Smooth muscle cell (in vitro differentiated cells): ENCODE data around the gene ATP7A. TPM values are rescaled to one million over a fixed set of nuclear protein-coding genes. Genes with fewer than 3 reads are reported as not detected.
A peak's percentile ranks its signal among the peaks of the same experiment; 100 is the strongest.

ENCODE experiments used
- DNase-seq: peaks from one replicate; lab custom pipeline; 2025; ENCODE audit not compliant: unreplicated experiment; lab: John Stamatoyannopoulos, UW
- H2AFZ ChIP-seq: fragments of 200-600 bp; sonication (generic); 2 replicates; pipeline ENCODE4 v1.6.0; 2016; ENCODE audit warnings: antibody characterized with exemption, low read depth, mild to moderate bottlenecking
- H3F3A ChIP-seq: fragments of 200-600 bp; sonication (generic); 2 replicates; pipeline ENCODE4 v1.6.0; 2017; ENCODE audit warnings: antibody characterized with exemption, low read depth
- H3K27ac ChIP-seq: fragments of 200-600 bp; sonication (generic); 2 replicates; pipeline ENCODE4 v1.5.1; 2016; ENCODE audit warnings: low read depth, mild to moderate bottlenecking
- H3K27me3 ChIP-seq: fragments of 200-600 bp; sonication (generic); 2 replicates; pipeline ENCODE4 v1.6.1; 2016; ENCODE audit warnings: low read depth, mild to moderate bottlenecking
- H3K36me3 ChIP-seq: fragments of 200-600 bp; sonication (generic); 2 replicates; pipeline ENCODE4 v1.5.1; 2016; ENCODE audit warnings: low read depth
- H3K4me1 ChIP-seq: fragments of 200-600 bp; sonication (generic); 2 replicates; pipeline ENCODE4 v1.5.1; 2016; ENCODE audit warnings: low read depth
- H3K4me2 ChIP-seq: fragments of 200-600 bp; sonication (generic); 2 replicates; pipeline ENCODE4 v1.6.0; 2016; ENCODE audit warnings: mild to moderate bottlenecking
- H3K4me3 ChIP-seq: fragments of 200-600 bp; sonication (generic); 2 replicates; pipeline ENCODE4 v1.5.1; 2016; ENCODE audit warnings: mild to moderate bottlenecking
- H3K79me2 ChIP-seq: fragments of 200-600 bp; sonication (generic); 2 replicates; pipeline ENCODE4 v1.6.0; 2016; ENCODE audit warnings: low read depth, mild to moderate bottlenecking
- H3K9ac ChIP-seq: fragments of 200-600 bp; sonication (generic); 2 replicates; pipeline ENCODE4 v1.6.0; 2016; ENCODE audit warnings: low read depth
- H3K9me3 ChIP-seq: fragments of 200-600 bp; sonication (generic); replicated peaks from 2 replicates; pipeline ENCODE4 v1.5.1; 2016; ENCODE audit warnings: low read depth
- H4K20me1 ChIP-seq: fragments of 200-600 bp; sonication (generic); 2 replicates; pipeline ENCODE4 v1.6.0; 2016; ENCODE audit warnings: low read depth
- WGBS: methylation state at CpG from one replicate; pipeline ENCODE4 v1.1.7; 2016; ENCODE audit warnings: low lambda C conversion rate; 5-methylcytosine and 5-hydroxymethylcytosine counted together
- polyA plus RNA-seq: library from polyadenylated mRNA; unstranded; fragments of >200 nt; fragmentation: Nextera tagmentation; extraction: Ambion mirVana; gene quantifications from 2 replicates; pipeline ENCODE4 v1.2.1, GENCODE V29; 2016
- total RNA-seq: library from RNA; depleted of rRNA; stranded (reverse); fragments of >200 nt; gene quantifications from 2 replicates; pipeline ENCODE4 v1.2.3, GENCODE V29; 2014
- TF ChIP-seq, protein P1 (sequence below): fragments of 200-600 bp; sonication (generic); IDR thresholded peaks from 2 replicates; pipeline ENCODE4 v1.5.1; 2017; ENCODE audit warnings: borderline replicate concordance, mild to moderate bottlenecking, antibody characterized with exemption; ENCODE audit not compliant: insufficient read depth, poor library complexity, severe bottlenecking

Gene ATP7A
- total and polyA plus RNA-seq, 2 experiments from 2014 or later = 7.2 to 20.5 TPM

DNA sequence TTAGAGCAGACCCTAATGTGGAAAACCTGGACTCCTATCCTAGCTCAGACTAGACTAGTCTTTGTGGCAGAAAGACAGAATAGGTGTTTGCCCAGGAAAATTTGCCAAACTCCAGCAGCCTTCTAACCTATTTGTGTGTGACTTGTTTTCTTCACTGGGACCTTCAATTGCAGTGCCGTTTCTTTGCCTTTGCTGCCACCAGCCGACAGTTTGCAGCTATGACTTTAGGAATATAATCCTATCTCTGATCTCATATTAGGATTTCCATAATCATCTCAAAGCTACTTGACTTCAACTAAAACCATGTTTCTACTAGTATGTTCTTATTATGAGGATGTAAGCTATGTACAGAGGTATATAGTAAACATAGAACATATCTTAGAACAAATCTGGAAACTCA is 119.2 kb downstream of the ATP7A start:
- Histone ChIP-seq H4K20me1 (no peaks in the 10 kb centered on the region), H2AFZ (no peak overlapping the region), H3K79me2 (no peaks in the 10 kb centered on the region), H3K36me3 (no peaks in the 10 kb centered on the region), H3K9me3 (peaks cover 4% of the 10 kb centered on the region), H3K9ac (no peak overlapping the region), H3K4me3 (no peak overlapping the region), H3F3A (no peaks in the 10 kb centered on the region), H3K4me1 (no peaks in the 10 kb centered on the region), H3K27ac (no peak overlapping the region), H3K27me3 (no peaks in the 10 kb centered on the region), H3K4me2 (no peak overlapping the region)
- TF ChIP-seq, protein P1, sequence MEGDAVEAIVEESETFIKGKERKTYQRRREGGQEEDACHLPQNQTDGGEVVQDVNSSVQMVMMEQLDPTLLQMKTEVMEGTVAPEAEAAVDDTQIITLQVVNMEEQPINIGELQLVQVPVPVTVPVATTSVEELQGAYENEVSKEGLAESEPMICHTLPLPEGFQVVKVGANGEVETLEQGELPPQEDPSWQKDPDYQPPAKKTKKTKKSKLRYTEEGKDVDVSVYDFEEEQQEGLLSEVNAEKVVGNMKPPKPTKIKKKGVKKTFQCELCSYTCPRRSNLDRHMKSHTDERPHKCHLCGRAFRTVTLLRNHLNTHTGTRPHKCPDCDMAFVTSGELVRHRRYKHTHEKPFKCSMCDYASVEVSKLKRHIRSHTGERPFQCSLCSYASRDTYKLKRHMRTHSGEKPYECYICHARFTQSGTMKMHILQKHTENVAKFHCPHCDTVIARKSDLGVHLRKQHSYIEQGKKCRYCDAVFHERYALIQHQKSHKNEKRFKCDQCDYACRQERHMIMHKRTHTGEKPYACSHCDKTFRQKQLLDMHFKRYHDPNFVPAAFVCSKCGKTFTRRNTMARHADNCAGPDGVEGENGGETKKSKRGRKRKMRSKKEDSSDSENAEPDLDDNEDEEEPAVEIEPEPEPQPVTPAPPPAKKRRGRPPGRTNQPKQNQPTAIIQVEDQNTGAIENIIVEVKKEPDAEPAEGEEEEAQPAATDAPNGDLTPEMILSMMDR = peak; percentile 25
- no peak for DNase-seq
- WGBS = 62% methylated on average over 2 of the region's 2 CpGs

DNA sequence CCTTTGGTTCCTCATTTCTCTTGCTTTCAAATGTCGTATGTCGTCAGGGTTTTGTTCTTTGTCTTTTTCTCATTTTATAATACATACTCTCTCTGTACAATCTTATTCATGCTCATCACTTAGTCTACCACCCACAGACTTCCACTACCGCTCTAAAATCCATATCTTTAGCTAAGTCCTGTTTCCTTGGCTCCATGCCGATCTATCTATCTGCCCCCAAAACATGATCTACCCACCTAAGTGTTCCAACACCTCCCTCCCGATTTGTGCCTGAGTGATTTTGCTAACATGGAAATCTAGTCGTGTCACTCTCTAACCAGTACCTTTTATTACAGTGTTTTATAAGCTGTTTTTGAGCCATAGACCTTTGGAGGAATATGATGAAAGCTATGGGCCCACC is 124.6 kb downstream of the ATP7A start:
- TF ChIP-seq, protein P1 = no peak
- no peak overlapping the region for H3K9ac ChIP-seq
- no peaks in the 10 kb centered on the region for H3K4me1 ChIP-seq
- H3K27ac ChIP-seq = no peak overlapping the region
- no peaks in the 10 kb centered on the region for H3K79me2 ChIP-seq
- no peaks in the 10 kb centered on the region for H3K36me3 ChIP-seq
- no peak for DNase-seq
- H3F3A ChIP-seq = no peaks in the 10 kb centered on the region
- 81% methylated on average over 6 of the region's 6 CpGs for WGBS
- peaks cover 4% of the 10 kb centered on the region for H3K9me3 ChIP-seq
- no peak overlapping the region for H3K4me3 ChIP-seq
- no peak overlapping the region for H2AFZ ChIP-seq
- no peak overlapping the region for H3K4me2 ChIP-seq
- no peaks in the 10 kb centered on the region for H3K27me3 ChIP-seq
- H4K20me1 ChIP-seq = no peaks in the 10 kb centered on the region

DNA sequence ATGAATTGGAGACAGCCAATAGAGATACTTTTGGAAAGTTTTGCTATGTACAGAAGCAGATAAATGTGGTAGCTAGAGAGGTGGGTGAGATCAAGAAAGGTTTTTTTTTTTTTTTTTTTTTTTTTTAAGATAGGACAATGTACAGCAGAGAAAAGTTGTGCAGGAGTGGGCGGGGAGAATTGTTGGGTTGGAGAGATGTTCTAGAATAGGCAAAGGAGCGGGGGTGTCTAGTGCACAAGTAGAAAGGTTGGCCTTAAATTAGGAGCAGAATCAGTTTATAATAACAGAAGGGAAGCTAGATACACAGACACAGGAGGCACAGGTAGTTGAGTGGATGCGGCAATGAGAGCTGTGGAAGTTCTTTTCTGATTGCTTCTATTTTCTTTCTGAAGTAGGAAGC is 127.4 kb downstream of the ATP7A start:
- no peak overlapping the region for H2AFZ ChIP-seq
- 78% methylated on average over 3 of the region's 3 CpGs for WGBS
- H3K9ac ChIP-seq = no peak overlapping the region
- no peak overlapping the region for H3K4me2 ChIP-seq
- H3F3A ChIP-seq = no peaks in the 10 kb centered on the region
- no peaks in the 10 kb centered on the region for H3K27me3 ChIP-seq
- no peak overlapping the region for H3K27ac ChIP-seq
- DNase-seq = no peak
- no peaks in the 10 kb centered on the region for H3K79me2 ChIP-seq
- H3K36me3 ChIP-seq = no peaks in the 10 kb centered on the region
- no peaks in the 10 kb centered on the region for H3K9me3 ChIP-seq
- no peaks in the 10 kb centered on the region for H4K20me1 ChIP-seq
- no peak overlapping the region for H3K4me3 ChIP-seq
- H3K4me1 ChIP-seq = no peaks in the 10 kb centered on the region
- TF ChIP-seq, protein P1 = no peak

DNA sequence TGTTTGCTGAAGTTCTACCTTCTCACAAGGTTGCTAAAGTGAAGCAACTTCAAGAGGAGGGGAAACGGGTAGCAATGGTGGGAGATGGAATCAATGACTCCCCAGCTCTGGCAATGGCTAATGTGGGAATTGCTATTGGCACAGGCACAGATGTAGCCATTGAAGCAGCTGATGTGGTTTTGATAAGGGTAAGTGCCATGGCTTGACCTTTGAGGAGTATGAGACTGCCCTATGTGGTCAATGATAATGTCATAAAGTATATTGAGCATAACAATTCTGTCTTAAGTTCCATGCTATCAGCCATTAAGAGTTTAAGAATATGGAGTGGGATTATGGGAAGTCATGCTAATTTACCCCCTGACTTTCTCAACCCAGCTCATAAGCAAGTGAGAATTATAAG is 132.1 kb downstream of the ATP7A start:
- 81% methylated on average over 1 of the region's 1 CpG for WGBS

More for the DNA sequence above, 132.1 kb downstream of the ATP7A start:
- H3K9ac ChIP-seq = no peak overlapping the region
- H3K9me3 ChIP-seq = no peaks in the 10 kb centered on the region
- no peaks in the 10 kb centered on the region for H3K27me3 ChIP-seq
- no peaks in the 10 kb centered on the region for H3F3A ChIP-seq
- H4K20me1 ChIP-seq = no peaks in the 10 kb centered on the region
- TF ChIP-seq, protein P1 = no peak
- no peak overlapping the region for H3K4me2 ChIP-seq
- H3K27ac ChIP-seq = no peak overlapping the region
- no peaks in the 10 kb centered on the region for H3K79me2 ChIP-seq
- no peaks in the 10 kb centered on the region for H3K4me1 ChIP-seq
- DNase-seq = no peak
- H2AFZ ChIP-seq = no peak overlapping the region
- H3K4me3 ChIP-seq = no peak overlapping the region
- no peaks in the 10 kb centered on the region for H3K36me3 ChIP-seq
